ENCODE results near the gene AMBRA1.

AMBRA1 gene

DNA sequence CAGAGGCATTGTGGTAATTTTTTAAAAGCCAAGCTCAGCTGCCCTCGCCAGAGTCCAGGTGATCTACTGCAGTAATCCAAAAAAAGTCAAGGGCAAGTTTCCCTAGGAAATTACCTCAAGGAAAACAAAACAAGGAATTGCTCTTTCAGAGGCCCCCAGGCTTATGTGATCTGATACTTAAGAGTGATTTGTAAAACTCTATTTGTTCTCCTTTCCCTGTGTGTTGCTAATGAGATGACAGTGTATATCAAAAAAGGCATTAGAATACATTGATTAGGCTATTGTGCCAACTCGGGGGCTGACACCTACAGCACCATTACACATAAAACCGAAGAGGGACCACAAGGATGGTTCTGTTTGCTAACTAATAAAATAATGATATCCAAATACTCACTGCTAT, 157.7 kb downstream of the AMBRA1 start:
- no peak overlapping the region for H3K4me3 ChIP-seq (ENCODE audit: low read depth, low read length)
- no peak for DNase-seq (ENCODE audit: low read depth)
- TF ChIP-seq, protein P1, sequence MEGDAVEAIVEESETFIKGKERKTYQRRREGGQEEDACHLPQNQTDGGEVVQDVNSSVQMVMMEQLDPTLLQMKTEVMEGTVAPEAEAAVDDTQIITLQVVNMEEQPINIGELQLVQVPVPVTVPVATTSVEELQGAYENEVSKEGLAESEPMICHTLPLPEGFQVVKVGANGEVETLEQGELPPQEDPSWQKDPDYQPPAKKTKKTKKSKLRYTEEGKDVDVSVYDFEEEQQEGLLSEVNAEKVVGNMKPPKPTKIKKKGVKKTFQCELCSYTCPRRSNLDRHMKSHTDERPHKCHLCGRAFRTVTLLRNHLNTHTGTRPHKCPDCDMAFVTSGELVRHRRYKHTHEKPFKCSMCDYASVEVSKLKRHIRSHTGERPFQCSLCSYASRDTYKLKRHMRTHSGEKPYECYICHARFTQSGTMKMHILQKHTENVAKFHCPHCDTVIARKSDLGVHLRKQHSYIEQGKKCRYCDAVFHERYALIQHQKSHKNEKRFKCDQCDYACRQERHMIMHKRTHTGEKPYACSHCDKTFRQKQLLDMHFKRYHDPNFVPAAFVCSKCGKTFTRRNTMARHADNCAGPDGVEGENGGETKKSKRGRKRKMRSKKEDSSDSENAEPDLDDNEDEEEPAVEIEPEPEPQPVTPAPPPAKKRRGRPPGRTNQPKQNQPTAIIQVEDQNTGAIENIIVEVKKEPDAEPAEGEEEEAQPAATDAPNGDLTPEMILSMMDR (IDR thresholded peaks at IDR 0.05; ENCODE audit: insufficient read depth, low read depth, low read length, missing control alignments), result no peak

DNA sequence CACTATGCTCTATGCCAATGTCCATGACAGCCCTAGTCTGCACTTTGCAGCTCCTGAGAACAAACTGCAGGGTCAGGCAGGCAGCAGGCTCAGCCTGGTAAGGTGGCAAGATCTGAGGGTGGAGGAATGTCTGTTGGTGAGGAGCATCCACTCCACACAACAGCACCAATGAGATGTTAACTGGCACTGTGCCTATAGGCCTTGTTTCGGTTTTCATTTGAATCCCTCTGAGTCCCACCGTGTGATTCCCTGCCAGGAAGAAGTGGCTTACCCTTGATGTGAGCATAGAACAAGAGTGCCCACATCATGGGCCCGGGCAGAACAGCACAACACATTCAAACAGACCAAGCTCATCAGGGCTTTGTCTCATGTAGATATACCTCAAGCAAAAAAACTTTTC, 158.1 kb downstream of the AMBRA1 start:
- DNase-seq (ENCODE audit: low read depth), result peak; percentile 5
- TF ChIP-seq, protein P1 (IDR thresholded peaks at IDR 0.05; ENCODE audit: insufficient read depth, low read depth, low read length, missing control alignments), result no peak
- H3K4me3 ChIP-seq (ENCODE audit: low read depth, low read length), result no peak overlapping the region

DNA sequence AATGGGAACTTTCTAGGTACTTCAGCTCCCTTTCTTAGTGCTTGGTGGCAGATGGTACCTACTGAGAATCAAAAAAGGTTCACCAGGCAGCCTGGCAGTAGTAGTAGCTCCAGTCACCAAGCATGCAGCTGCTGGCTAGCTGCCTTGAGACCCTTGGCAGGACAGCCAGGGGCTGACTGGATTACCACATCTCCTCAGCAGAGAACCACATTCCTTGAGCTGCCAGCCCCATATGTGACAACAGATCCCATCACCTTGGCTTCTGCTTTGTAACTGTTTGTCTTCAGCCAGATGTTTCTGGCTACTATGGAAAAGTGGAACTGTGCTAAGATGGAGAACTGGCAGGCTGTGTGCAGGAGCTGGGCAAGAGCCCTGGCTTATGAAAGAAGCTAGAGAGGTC, 162.6 kb downstream of the AMBRA1 start:
- TF ChIP-seq, protein P1 (IDR thresholded peaks at IDR 0.05; ENCODE audit: insufficient read depth, low read depth, low read length, missing control alignments), result no peak
- DNase-seq (ENCODE audit: low read depth), result no peak
- H3K4me3 ChIP-seq (ENCODE audit: low read depth, low read length), result no peak overlapping the region

DNA sequence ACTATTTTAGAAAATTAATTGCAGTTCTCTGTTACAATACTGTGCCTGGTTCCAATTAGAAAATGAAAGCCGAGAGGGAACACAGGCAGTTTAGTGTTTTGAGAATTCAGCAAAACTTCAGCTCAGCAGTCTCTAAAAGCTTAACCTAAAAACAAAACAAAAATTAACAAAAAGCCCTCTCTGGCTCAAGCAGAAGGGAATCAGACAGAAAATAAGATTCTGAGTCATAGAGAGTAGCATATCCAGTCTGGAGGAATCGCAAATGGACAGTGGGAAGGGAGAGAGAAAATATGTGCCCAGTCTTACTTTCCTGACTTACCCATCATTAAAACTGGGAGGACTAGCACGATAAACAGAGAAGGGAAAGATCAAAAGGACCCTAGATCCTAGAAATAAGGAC, 164.1 kb downstream of the AMBRA1 start:
- no peak for DNase-seq (ENCODE audit: low read depth)
- H3K4me3 ChIP-seq (ENCODE audit: low read depth, low read length), result no peak overlapping the region
- TF ChIP-seq, protein P1 (IDR thresholded peaks at IDR 0.05; ENCODE audit: insufficient read depth, low read depth, low read length, missing control alignments), result no peak

DNA sequence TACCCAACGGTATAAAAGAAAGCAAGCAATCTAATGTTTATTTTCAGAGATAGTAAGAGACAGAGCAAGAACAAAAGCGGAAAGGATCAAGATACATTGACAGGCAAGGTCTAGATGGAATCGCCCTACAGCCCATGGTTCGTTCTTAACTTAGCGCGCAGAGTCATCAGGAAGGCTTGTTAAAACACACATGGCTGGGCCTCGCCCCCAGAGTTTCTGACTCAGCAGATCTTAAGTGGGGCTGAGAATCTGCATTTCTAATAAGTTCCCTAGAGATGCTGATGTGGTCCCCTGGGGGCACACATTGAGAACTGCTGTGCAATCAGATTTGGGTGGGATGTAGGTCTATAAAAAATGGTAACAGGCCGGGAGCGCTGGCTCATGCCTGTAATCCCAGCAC, 166.5 kb downstream of the AMBRA1 start:
- H3K4me3 ChIP-seq (ENCODE audit: low read depth, low read length), result no peak overlapping the region
- TF ChIP-seq, protein P1 (IDR thresholded peaks at IDR 0.05; ENCODE audit: insufficient read depth, low read depth, low read length, missing control alignments), result no peak
- DNase-seq (ENCODE audit: low read depth), result no peak

DNA sequence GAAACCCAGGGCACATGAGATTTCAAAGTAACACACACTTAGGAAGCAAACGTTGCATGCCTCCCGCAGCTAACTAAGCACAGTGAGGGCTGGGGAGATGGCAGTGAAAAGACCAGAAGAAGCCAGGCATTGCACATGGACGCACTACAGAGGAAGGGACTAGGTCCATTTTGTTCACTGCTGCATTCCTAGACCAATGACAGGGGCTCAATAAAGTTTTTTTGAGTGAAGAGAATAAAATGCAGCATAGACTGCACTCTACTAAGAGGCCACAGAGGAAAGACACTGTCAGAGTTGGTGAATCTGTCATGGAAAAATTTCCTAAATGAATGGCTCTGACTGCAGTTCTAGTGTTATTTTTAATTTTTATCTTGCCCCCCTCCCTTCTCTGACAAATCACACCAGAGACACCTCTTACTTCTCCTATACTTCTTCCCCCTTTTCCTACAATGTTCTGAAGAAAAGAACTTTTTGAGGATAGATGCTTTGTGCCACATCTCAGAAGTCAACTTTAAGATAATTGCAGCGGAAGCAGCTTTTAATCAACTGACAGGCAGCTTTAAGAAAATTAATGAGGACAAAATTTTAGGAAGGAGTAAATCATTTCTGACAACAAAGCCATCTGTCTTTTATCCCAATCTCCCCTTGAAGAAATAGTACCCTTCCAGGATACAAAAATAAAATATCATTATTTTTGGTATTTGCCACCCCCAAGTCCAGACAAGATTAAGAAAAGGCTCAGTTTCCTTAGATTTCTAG, 167.4 kb downstream of the AMBRA1 start:
- TF ChIP-seq, protein P1 (IDR thresholded peaks at IDR 0.05; ENCODE audit: insufficient read depth, low read depth, low read length, missing control alignments), result no peak
- no peak for DNase-seq (ENCODE audit: low read depth)
- no peak overlapping the region for H3K4me3 ChIP-seq (ENCODE audit: low read depth, low read length)

DNA sequence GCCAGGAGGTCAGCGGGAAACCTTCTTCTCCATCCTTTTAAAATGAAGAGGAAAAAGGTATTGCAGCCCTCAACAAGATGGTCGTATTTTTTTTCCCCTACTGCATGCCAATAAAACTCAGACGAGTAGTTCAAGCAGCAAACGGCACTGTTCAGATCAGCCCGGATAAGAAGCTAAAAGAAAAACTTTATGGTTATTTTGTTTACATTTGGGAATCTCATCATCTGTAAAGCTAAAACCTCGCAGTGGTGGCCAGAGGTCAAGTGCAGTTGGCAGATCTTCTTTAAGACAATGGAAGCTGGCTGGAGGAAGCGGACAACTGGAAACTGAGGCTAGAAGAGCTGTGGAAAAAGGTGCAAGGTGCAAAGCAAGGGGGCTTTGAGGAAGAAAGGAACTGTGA, 171.2 kb downstream of the AMBRA1 start:
- TF ChIP-seq, protein P1 (IDR thresholded peaks at IDR 0.05; ENCODE audit: insufficient read depth, low read depth, low read length, missing control alignments), result no peak
- H3K4me3 ChIP-seq (ENCODE audit: low read depth, low read length), result no peak overlapping the region
- no peak for DNase-seq (ENCODE audit: low read depth)

All from GM12865 (cell line).